ENCODE data around the gene ATP2B3. TPM values are rescaled to one million over a fixed set of nuclear protein-coding genes. Genes with fewer than 3 reads are reported as not detected.

ATP2B3 gene
- total RNA-seq, 1 donor from 2014 or later = not detected

DNA sequence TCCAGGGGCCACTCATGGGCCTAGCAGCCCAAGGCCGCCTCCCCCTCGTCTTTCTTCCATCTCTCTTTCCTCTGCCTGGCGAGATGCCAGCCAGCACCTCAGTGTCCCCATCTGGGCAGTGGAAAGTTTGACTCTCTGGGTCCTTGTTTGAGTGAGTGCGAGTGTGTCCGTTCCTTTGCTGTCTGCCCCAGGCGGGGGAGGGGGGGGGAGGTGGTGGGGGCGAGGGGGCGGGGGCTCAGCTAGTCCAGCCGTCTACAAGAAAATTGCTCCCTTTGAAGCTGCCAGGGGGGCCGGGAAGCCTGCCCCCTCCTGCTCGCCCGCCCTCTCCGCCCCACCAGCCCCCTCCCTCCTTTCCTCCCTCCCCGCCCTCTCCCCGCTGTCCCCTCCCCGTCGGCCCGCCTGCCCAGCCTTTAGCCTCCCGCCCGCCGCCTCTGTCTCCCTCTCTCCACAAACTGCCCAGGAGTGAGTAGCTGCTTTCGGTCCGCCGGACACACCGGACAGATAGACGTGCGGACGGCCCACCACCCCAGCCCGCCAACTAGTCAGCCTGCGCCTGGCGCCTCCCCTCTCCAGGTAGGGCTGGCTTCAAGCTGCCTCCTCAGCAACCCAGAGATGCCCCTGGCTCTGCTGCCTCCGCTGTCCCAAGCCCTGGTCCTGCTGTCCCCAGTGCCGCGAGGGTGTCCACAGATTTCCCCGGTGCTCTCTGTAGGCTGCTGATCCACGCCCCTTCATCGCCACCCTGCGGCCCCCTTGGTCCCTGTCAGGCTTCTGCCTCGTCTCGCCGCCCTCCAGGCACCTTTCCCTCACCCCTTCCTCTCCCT, 22.7 kb upstream of the ATP2B3 start, which contains the start of gene BGN:
Gene BGN (plus strand): TSS at position 440 of the 821 bp plus-strand sequence. CDS start 9,652 bp downstream, outside the sequence.
- Histone ChIP-seq H3K36me3 (ENCODE audit: control insufficient read depth, insufficient read depth, low read length) (no peaks in the 10 kb centered on the region), H3K4me3 (ENCODE audit: low read depth, low read length) (peak within 1 kb of the TSS; percentile 24), H3K27me3 (ENCODE audit: control insufficient read depth, insufficient read depth, low read length) (peaks cover 13% of the 10 kb centered on the region)
- DNase-seq (ENCODE audit: low read depth) = no peak
- TF ChIP-seq, protein P1, sequence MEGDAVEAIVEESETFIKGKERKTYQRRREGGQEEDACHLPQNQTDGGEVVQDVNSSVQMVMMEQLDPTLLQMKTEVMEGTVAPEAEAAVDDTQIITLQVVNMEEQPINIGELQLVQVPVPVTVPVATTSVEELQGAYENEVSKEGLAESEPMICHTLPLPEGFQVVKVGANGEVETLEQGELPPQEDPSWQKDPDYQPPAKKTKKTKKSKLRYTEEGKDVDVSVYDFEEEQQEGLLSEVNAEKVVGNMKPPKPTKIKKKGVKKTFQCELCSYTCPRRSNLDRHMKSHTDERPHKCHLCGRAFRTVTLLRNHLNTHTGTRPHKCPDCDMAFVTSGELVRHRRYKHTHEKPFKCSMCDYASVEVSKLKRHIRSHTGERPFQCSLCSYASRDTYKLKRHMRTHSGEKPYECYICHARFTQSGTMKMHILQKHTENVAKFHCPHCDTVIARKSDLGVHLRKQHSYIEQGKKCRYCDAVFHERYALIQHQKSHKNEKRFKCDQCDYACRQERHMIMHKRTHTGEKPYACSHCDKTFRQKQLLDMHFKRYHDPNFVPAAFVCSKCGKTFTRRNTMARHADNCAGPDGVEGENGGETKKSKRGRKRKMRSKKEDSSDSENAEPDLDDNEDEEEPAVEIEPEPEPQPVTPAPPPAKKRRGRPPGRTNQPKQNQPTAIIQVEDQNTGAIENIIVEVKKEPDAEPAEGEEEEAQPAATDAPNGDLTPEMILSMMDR (IDR thresholded peaks at IDR 0.05; ENCODE audit: insufficient read depth, low read length, poor library complexity, severe bottlenecking) = peak; percentile 22

DNA sequence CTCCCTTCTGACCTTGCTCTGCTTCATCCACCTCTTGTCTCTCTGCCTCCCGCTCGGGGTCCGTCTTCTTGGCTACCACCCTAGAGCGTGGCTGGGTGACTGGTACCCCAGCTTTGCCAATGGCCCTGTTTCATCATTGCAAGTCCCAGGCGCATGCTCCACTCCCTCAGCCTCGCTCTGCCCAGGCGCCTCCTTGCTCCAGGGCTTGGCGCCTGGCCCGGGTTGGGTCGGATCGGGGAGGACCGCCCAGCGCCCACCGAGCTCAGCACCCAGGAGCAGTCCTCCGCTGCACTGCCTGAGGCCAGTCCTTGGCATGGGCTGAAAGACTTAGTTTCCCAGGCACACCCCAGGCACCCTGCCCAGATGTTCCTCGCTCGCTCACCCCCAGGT, 22.1 kb upstream of the ATP2B3 start:
- TF ChIP-seq, protein P1 (IDR thresholded peaks at IDR 0.05; ENCODE audit: insufficient read depth, low read length, poor library complexity, severe bottlenecking) = no peak
- no peaks in the 10 kb centered on the region for H3K36me3 ChIP-seq (ENCODE audit: control insufficient read depth, insufficient read depth, low read length)
- no peak for DNase-seq (ENCODE audit: low read depth)
- H3K4me3 ChIP-seq (ENCODE audit: low read depth, low read length) = peak overlapping the region; percentile 24
- H3K27me3 ChIP-seq (ENCODE audit: control insufficient read depth, insufficient read depth, low read length) = peaks cover 16% of the 10 kb centered on the region

DNA sequence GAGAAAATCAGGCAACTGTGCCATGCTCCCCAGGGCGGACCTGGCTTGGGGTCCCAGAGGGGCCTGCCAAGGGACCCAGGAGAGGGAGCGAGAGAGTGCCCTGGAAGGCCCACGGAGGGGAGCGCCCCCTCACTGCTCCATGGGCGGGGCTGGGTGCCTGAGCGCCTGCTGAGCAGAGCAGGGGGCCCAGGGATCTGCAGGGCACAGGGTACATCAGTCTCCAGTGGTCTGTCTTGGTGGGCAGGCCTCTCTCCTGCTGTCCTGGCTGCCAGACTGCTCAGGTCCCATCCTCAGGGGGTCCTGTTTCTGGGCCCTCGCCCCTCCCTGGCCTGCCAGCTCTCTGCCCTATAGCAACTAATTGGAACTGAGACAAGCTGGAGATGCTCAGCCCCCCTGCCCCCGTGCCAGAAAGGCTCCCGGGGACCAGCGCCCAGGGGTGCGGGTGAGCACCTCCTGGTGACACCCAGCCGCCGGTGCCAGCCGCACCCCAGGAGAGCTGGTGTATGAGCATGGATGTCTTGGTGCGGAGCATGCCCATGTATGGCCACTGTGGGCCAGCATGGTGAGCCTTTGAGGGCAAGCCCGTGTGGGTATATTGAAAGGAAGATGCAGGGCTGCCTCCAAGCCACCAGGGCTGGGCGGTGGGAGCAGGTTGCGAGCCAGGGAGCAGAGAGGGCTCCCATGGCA, 21.4 kb upstream of the ATP2B3 start:
- DNase-seq (ENCODE audit: low read depth) = no peak
- Histone ChIP-seq H3K36me3 (ENCODE audit: control insufficient read depth, insufficient read depth, low read length) (no peaks in the 10 kb centered on the region), H3K27me3 (ENCODE audit: control insufficient read depth, insufficient read depth, low read length) (peaks cover 16% of the 10 kb centered on the region), H3K4me3 (ENCODE audit: low read depth, low read length) (peak overlapping the region; percentile 24)
- TF ChIP-seq, protein P1 (IDR thresholded peaks at IDR 0.05; ENCODE audit: insufficient read depth, low read length, poor library complexity, severe bottlenecking) = no peak

DNA sequence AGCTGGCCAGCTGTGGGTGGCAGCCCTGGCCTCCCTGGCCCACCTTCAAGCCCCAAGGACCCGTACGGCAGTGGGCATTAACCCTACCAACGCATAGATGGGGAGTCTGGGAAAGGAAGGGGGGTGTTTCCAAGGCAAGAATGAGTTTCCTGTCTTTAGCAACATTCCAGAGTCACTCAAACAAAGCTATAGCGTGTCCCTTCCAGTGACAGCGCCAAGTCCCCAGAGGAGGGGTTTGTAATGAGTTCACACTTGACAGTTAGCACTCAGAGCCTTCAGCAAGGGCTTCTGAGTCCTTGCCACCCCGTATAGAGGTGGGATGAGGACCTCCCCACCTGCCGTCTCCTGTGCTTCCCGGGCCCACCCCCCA, 20.9 kb upstream of the ATP2B3 start:
- Histone ChIP-seq H3K4me3 (ENCODE audit: low read depth, low read length) (no peak overlapping the region), H3K36me3 (ENCODE audit: control insufficient read depth, insufficient read depth, low read length) (no peaks in the 10 kb centered on the region), H3K27me3 (ENCODE audit: control insufficient read depth, insufficient read depth, low read length) (peaks cover 16% of the 10 kb centered on the region)
- TF ChIP-seq, protein P1 (IDR thresholded peaks at IDR 0.05; ENCODE audit: insufficient read depth, low read length, poor library complexity, severe bottlenecking) = no peak
- DNase-seq (ENCODE audit: low read depth) = no peak

DNA sequence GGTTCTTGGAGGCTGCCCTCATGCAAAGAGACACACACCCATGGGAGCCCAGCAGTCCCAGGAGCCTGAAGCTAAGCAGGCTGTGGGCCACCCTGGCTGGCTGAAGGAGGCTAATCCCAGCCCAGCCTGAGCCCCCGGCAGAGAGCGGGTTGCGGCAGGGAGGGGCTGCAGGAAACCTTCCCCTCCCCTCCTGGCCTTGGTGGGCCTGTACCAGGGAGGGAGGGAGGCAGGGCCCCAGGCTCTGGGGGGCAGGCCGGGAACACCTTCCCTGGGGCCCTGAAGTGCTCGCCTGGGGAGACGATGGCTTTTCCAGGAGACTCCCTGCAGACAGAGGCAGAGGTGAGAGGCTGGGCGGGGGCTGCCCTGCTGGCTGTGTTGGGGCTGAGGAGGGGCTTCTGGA, 19.0 kb upstream of the ATP2B3 start:
- Histone ChIP-seq H3K4me3 (ENCODE audit: low read depth, low read length) (no peak overlapping the region), H3K36me3 (ENCODE audit: control insufficient read depth, insufficient read depth, low read length) (no peaks in the 10 kb centered on the region), H3K27me3 (ENCODE audit: control insufficient read depth, insufficient read depth, low read length) (peaks cover 16% of the 10 kb centered on the region)
- no peak for DNase-seq (ENCODE audit: low read depth)
- TF ChIP-seq, protein P1 (IDR thresholded peaks at IDR 0.05; ENCODE audit: insufficient read depth, low read length, poor library complexity, severe bottlenecking) = no peak

Data from kidney epithelial cell (primary cell).